Measurements from ENCODE around the gene KIF5C.
A peak's percentile ranks its signal among the peaks of the same experiment; 100 is the strongest.

Gene KIF5C

DNA sequence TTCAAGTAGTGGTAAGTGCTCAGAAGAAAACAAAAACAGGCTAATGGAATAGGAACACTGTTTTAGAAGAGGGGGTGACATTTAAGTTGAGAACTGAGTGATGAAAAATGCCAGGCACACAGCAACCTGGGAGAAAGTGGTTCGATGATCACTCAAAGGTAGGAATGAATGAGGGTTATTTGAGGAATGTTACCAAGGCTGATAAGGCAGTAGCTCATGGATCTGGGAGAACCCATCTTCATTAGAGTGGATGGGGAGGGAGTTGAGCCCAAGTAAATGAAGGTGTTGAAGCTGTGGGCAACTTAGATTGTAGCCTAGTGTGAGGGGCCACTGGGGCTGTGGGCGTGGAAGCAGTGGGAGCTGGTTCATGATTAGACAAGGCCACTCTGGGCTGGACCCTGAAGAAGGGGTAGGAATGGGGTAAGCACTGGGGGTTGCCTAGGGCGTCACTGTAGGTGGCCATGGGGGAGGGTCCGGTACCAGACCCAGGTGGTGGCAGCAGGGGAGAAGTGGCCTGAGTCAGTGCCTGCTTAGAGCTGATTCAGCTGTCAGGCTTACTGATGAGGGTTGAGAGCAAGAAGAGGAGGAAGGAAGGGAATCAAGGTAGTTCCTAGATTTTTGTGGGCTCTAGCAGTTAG lies 141.0 kb downstream of the KIF5C start:
- no peak for DNase-seq (ENCODE audit: low read depth in 2 of 2)

DNA sequence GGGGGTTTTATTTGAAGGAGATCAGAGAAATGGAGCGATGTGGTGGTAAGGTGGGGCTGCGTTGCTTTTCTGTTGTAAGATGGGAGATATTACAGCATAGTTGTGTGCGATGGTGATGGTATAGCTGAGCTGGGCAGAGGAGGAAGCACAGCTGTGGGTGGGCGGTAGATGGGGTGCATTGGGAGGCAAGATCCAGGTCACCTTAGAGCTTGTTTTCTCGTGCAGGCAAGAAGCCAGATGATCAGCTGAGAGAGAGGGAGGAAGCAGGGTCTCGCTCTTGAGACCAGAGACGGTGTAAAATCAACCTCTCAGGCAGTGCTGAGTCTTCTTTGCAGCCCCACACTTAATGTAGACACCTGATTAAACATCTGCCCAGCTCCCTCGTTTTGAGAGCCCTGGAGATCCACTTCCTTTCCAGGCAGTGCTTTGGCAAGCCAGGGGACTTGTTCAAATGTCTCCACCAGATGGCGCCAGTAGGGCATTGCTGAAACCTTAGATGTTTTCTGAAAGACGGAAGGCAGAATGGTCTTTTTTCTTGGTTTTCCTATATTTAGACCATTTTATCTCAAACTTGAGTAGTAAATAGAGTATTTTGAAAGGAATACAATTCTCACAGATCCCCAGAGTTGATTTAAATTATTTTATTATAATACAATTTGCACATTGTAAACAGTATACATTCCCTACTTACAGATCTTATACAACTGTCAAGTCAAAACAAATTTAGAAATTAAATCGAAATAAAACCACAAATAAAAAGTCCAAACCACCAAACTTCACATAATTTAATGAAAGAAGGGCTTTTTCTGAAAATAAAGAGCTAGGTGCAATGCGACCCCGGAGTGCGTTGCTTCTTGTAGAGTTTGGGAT lies 142.3 kb downstream of the KIF5C start:
- DNase-seq (ENCODE audit: low read depth in 2 of 2), result peak; percentile 48 to 55

DNA sequence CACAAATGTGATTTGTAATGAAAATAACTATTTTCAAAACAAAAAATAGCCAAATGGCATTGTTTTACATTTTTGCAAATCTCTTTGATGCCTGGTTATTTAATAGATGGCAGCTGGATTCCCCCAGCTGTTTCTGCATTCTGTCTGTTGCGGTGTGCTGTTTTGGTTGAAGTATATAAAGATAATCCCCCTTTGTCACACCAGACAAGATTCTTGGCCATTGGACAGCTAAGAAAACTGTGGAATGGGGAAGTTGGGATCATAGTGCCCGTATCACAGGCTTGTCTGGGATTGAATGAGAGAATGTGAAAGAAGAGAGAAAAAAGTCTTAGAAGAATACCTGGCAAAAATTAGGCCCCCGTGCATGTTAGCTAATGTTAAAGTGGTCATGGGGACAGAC lies 144.0 kb downstream of the KIF5C start:
- DNase-seq (ENCODE audit: low read depth in 2 of 2), result no peak

DNA sequence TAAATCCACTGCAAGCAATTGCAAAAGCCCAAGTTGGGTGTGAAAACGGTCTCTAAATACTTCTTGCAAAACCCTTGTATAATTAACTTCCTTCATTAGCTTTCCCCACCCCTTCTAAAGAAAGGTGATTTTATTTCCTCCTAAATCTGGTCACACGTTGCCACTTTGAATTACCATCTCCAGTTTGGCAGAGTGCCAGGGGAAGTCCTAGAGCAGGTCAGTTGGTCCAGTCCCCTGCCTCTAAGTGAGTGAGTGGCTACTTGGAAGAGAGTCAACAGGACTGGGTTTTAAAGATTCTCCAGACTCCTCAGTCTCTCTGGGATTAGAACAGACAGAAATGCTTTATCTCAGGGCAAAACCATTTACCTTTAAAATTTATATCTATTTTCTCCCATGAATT lies 144.7 kb downstream of the KIF5C start:
- no peak for DNase-seq (ENCODE audit: low read depth in 2 of 2)

DNA sequence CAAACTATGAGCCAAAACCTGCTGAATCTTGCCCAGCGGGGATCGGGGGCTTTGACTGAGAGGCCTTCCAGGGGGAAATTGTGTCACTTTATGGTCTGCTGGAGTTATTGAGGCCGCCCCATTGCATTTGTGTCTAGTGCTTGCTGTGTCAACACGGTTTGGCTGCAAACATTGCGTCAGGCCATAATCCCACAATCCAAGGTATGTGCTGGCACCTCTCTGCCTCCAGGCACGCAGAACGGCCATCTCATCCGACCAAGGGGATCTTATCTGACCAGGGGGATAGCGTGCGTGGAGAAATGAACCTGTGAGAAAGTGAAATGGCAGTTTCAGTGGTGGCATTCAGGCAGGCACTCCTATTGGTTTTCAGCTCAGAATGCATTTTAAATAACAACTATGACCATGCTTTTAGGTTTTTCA lies 145.4 kb downstream of the KIF5C start:
- no peak for DNase-seq (ENCODE audit: low read depth in 2 of 2)

DNA sequence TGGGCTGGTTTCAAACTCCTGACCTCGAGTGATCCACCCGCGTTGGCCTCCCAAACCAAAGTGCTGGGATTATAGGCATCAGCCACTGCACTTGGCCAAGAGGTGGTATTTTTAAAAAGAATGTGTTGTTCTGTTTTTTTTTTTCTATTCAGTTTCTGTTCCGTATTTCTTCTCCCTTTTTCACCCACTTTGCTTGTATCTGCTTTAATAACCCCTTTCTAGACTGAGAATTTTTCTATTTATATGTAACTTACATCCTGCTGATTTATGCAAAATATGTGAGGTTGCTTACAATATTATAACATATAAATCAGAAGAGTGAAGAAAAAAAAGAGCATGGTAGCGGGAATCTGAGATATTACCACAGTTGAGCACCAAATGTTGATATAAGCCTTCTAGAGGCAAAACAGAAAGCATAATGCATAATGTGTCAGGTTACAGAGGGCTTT lies 146.3 kb downstream of the KIF5C start:
- no peak for DNase-seq (ENCODE audit: low read depth in 2 of 2)

DNA sequence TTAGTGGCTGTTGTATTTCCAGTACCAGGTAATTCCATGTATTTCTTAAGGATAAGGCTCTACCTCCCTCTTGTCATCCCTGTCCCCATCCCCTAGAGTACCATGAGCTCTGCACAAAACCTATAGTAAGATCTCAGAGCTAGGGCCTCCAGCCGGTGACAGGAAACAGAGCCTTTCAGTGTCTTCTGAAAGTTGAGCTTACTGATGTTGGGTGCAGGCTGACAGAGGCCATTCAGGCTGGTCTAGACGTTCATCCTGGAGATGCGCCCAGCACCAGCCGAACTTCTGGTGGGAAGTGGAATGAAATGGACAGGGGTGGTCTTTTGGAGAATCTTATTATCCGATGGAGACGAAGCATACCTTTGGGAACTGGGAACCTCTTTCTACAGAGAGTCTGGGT lies 146.7 kb downstream of the KIF5C start:
- DNase-seq (ENCODE audit: low read depth in 2 of 2), result no peak

DNA sequence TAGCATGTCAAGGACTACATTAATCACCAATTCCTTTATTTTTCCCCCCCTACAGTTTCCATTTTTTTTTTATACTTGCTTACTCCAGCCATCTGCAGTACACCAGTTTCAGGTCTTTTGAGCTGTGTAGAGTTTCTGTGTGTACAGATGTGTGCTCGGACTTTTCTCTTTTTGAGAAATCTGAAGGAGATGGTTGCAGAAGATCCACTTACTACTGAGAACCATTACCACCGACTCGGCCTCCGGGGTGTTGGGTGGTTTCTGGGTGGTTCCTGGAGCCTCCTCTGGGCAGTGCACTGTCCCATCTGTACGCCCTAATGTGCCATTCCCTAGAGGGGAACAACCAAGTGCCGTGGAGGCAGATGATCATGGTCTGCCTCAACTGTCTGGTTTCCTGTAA lies 148.1 kb downstream of the KIF5C start:
- no peak for DNase-seq (ENCODE audit: low read depth in 2 of 2)

DNA sequence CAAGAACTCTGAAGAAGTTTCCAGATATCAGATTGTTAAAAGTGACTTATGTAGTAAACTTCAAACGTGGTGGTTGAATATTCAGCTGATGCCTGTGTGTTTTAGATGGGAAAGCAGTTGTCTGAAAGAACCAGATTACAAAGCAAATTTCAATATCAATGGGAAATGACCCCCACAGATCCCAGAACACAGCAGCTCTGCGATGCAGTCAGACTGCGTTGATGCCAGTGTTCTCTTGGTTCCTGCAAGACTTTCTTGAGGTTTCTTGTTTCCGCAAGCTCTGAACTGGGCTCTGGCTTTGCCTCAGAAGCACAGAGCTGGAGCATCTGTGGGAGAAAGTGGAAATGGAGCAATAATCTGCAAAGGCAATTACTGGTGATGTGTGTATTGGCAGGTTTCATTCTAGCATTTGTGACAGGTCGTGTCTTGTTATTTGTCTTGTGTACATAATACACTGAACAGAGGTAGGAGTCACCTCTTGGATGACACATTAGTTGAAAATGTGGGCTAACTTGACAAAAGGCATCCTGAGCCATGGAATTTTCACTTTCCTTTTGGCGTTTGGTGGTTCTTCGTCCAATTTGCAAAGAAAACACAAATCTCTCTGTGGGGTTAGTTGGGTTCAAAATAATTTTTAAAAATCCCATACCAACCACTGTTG lies 152.7 kb downstream of the KIF5C start:
- no peak for DNase-seq (ENCODE audit: low read depth in 2 of 2)

DNA sequence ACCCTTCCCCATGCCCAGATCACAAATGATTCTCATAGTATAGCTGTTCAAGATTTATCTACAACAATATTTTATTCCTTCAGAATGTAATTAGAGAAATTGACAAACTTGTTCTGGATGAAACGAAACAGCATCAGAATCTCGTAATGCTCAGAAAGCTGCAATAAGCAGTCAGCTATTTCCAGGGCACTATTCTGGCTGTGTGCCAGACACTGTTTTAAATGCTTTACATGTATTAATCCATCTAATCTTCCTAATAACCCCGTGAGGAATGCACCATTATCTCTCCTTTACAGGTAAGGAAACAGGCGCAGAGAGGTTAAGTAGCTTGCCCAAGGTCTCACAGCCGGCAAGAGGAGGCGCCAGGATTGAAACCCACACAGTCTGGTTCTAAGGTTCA lies 153.3 kb downstream of the KIF5C start:
- no peak for DNase-seq (ENCODE audit: low read depth in 2 of 2)

DNA sequence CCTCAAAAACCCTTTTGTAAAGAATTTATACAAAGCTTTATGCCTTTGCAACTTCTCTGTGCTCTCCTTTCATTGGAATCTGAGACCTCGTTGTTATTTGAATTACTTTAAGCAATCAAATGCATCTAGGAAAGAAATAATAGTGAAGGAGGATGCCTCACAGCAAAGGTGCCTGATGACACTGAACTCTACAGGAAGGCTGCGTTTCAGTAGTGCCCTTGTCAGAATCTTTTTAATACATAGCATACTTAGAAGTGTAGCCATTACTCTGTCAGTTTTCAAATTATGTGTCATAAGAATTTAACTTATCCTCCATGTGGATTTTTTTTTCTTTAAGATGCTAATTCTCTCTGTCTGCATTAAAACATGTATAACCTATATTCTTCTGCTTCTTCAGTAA lies 153.9 kb downstream of the KIF5C start:
- no peak for DNase-seq (ENCODE audit: low read depth in 2 of 2)

DNA sequence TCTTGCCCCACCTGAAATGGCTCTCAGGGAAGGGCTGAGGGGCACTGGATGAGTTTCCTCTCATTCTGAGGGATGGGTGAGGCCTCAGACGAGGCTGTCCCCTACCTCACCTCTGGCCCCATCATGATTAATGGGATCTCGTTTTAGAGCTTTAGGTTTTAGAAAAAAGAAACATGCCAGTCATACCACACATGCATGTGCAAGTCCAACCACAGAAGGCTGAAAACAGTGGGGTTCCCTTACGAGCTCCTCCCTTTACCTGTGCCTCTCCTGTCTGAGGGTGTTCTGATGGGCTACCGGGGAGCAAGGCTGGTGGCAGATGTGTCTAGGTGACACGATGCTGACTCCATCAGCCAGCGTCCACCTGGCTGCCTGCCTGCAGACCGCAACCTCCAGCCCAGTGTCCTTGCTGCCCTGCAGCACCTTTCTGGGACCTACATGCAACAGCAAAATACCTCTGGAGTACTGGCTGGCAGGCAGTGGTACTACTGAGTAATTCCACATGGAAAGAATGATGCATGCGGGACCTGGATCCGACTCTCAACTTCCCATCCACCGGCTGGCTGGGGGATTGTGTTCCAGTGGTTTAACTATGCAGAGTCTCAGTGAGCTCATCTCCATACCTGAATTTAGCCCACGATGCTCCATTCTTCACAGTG lies 154.4 kb downstream of the KIF5C start:
- DNase-seq (ENCODE audit: low read depth in 2 of 2), result no peak

DNA sequence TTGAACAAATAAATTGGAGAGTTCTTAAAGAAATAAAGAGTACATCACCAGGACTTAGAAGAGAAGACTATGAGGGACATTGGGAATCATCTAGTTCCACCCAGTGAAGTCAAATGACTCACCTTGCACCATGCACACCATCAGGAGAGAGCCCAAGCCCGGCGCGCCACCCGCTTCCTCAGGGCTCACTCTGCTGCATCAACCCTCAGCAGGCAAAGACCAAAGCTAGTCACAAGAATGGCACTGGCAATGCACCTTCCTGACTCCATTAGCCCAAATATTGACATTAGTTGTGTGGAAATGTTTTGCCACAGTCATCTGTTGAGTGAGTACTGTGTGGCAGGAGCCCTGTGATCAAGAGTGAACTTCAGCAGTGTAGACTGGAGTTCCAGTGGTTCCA lies 156.4 kb downstream of the KIF5C start:
- DNase-seq (ENCODE audit: low read depth in 2 of 2), result no peak

DNA sequence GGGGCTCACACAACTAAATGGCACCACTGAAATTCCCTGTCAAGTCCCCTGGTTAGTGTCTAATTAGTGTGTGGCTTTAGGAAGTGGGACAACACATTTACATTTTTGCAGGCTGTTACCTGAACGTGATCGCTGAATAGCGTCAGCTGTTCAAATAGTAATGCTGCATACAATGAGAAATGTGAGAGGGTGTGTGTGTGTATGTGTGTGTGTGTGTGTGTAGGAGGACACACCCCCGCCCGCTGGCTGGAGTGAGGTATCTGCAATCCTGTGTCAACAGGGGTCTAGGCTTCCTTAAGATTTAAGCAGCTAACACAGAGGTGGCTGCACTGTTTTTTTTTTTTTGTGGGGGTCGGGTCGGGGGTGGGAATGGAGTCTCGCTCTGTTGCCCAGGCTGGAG lies 158.7 kb downstream of the KIF5C start:
- DNase-seq (ENCODE audit: low read depth in 2 of 2), result no peak

DNA sequence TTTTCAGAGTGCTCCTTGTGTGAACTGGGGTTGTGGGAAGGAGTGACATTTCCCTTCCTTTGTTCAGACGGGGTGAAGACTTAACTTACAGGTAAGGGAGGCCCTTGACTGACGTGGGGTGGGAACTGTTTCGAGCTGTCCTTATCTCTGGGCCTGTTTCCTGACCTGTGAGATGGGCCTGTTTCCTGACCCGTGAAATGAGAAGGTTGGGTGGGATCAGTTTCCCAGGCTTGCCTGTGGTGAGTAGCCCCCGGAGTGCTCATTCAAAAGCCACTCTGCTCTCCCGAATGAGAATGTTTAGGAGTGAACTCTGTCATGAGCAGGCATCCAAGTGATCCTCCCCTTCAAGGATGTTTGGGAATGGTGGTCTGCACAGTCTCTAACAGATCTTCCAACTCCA lies 159.4 kb downstream of the KIF5C start:
- no peak for DNase-seq (ENCODE audit: low read depth in 2 of 2)

DNA sequence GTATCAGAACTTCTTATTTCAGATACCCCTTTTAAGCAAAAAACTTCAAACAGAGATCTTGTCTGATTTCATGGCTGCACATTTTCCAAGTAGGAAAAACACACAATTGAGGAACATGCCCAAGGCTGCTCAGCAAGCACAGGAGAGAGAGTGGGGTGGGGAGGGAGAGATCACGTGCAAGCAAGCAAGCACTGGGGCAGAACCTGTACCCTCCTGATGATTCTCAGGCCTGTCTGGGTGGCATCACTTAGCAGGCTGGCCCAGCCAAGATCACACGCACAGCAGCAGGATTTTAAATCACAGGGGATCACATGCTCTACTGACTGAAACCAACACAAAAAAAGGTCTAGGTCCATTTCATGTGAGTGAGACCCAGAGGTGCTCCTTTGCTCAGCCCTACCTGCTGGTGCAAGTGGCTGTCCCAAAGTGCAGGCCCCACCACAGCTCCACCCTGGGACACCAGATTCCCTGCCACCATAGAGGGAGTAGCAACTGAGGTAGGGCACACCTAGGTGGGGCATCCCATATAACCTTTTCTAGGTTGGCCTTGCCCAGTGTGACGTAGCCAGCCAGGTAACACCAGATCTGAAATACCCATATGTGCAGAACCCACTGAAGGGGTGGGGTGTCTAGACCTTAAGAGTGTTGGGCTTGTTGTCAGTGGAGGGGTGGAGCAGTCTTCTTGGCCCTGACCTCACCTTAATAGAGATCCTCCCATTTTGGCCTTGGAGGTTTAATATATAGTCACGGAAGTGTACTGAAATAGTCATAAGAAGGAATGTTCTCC lies 161.7 kb downstream of the KIF5C start:
- DNase-seq (ENCODE audit: low read depth in 2 of 2), result no peak

DNA sequence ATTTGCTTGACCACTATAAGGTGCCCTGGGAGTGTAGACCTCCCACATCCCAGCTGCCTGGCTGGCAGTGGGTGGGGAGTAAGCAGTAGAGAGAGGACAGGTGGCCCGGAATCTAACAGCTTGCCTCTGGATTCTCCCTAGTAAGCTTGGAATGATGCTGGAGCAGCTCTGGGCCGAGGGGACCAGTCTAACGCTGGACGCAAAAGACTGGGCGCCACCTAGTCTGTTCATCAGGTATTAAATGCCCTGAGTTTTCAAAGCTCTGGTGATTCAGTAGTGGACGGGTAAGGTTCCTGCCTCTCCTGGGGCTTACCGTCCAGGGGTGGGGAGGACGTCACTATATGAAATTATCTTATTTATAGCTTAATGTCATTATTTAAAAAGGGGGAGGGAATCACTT lies 162.8 kb downstream of the KIF5C start:
- DNase-seq (ENCODE audit: low read depth in 2 of 2), result no peak

DNA sequence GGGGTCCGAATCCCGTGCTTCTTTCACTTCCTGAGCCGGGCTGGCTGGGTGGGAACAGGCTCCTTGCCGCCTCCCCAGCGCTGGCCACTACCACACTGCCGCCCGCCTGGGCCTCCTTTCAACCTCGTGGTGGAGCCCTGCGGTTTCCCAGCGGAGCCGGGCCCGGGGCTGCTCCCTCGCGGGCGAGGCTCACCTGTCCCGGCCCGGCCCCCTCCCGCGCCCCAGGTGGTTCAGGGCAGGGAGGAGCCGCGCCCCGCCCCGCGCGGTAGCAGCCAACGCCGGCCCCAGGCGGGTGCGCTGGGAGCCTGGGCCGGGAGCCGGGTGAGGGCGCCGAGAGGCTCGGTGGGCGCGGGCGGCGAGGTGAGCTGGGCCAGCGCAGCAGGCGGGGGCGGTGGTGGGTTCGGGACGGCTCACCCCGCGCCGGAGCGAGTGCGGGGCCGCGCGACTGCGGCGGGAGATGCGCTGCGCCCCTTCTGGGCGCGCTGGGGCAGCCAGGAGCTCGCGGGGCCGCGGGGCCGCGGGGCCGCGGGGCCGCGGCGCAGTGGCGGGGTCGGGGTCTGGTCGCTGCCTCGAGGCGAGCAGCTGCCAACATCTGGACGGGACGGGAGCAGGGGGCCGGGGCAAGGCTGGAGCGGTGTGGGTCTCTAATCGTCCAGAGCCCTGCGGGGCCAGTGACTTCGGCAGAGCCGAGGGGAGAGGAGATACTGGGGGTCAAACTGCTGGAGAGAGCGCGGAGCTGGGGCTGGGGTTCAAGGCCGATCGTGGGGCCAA lies 163.6 kb downstream of the KIF5C start, which contains the start of gene LYPD6B:
Gene LYPD6B, plus strand, starts transcription at position 258 of the 771 bp plus-strand sequence. CDS start 92,250 bp downstream, outside the sequence.
- no peak for DNase-seq (ENCODE audit: low read depth in 2 of 2)

DNA sequence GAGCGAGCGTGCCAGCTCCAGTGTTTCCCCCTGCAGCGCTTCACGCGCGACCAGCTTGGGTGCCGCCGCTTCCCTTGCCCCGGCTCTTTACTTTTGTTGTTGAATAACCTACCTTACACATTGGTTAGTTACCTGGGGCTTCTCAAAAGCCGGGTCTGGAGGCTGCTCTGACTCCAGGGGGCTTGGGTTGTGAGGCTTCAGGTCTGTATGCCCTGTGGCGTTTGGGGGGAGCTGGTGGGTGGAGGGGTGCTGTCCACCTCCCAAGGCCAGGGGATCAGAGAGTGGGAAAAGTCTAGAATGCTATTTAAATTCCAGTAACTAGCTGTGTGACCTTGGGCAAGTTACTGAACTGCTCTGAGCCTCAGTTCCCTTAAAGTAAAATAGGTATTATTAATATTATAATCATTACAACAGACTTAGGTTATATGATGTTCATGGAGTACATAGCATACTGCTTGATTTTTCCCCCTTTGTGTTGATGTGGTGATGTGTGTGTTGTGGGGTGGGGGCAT lies 164.2 kb downstream of the KIF5C start:
- no peak for DNase-seq (ENCODE audit: low read depth in 2 of 2)

DNA sequence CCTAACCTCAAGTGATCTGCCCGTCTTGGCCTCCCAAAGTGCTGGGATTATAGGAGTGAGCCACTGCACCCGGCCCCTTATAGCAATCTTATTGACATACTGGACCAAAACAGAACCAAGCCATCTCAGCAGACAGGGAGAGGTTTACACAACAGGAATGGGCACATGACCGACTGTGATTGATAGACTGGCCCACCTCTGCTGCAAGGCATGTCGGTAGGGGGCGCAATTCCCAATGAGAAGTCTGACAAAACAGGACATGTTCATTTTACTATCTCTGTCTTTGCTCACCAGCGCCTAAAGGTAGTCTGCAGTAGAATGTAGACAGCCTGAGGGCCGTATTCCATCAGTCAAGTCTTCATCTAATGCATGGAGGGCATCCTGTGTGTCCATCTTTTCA lies 165.4 kb downstream of the KIF5C start:
- DNase-seq (ENCODE audit: low read depth in 2 of 2), result no peak

Measured in fibroblast of skin of left biceps (primary cell).